Peyer's patch (tissue), 4 donors: ENCODE results near the gene MACROH2A1. TPM values are rescaled to one million over a fixed set of nuclear protein-coding genes. Genes with fewer than 3 reads are reported as not detected.

Experiments used
- DNase-seq, 3 donors: peaks; one replicate each; pipeline ENCODE4 v3.0.0-alpha.2; 2017 to 2019
- H3K27ac ChIP-seq, 4 donors: fragments of 200-600 bp; sonication (generic); one replicate each; pipeline ENCODE4 v1.5.1; 2016 to 2019
- H3K27me3 ChIP-seq, 2 donors: fragments of 200-600 bp; sonication (generic); one replicate each; pipeline ENCODE4 v1.5.1; 2019
- H3K36me3 ChIP-seq, 3 donors: fragments of 200-600 bp; sonication (generic); one replicate each; pipeline ENCODE4 v1.5.1; 2016 to 2019
- H3K4me1 ChIP-seq, 4 donors: fragments of 200-600 bp; sonication (generic); one replicate each; pipeline ENCODE4 v1.5.1; 2016 to 2019
- H3K4me3 ChIP-seq, 4 donors: fragments of 200-600 bp; sonication (generic); 1 replicate in 3 of 4; 2 replicates in 1 of 4; pipeline ENCODE4 v1.5.1; 2016 to 2019; ENCODE audit warnings: mild to moderate bottlenecking in 1 of 4
- H3K9me3 ChIP-seq, 4 donors: fragments of 200-600 bp; sonication (generic); one replicate each; pipeline ENCODE4 v1.5.1; 2016 to 2019; ENCODE audit warnings: mild to moderate bottlenecking in 1 of 4
- CTCF ChIP-seq, 6 experiments: fragments of 450-650 bp in 4 of 6; fragments of 200-600 bp in 2 of 6; sonication (generic) in 1 of 6; IDR thresholded peaks; one replicate each; pipeline ENCODE4 v1.5.1; 2017 to 2019; ENCODE audit warnings: antibody characterized with exemption in 6 of 6, mild to moderate bottlenecking in 3 of 6, moderate library complexity in 1 of 6
- POLR2A ChIP-seq, 2 donors: fragments of 450-650 bp; IDR thresholded peaks; one replicate each; pipeline ENCODE4 v1.5.1; 2017; ENCODE audit warnings: antibody characterized with exemption in 2 of 2, mild to moderate bottlenecking in 2 of 2, moderate library complexity in 2 of 2
- total RNA-seq, 4 donors: library from RNA; depleted of rRNA; stranded (reverse); fragments of >200 nt; gene quantifications; one replicate each; pipeline ENCODE4 v1.1.0, GENCODE V29; 2016

MACROH2A1 gene
- total RNA-seq, 4 donors from 2014 or later, result 407 to 489 (median 431) TPM

GRCh38 chr5:135359374-135360165 is 39.5 kb downstream of the MACROH2A1 start:
- TF ChIP-seq POLR2A (IDR thresholded peaks at IDR 0.05), result no peak
- TF ChIP-seq CTCF (IDR thresholded peaks at IDR 0.05), result no peak
- peaks cover 0 to 34% (median 0%) of the 10 kb centered on the region in 3 donors for H3K36me3 ChIP-seq
- peaks cover 0 to 30% (median under 1%) of the 10 kb centered on the region in 4 donors for H3K4me1 ChIP-seq
- no peaks in the 10 kb centered on the region for H3K9me3 ChIP-seq
- H3K4me3 ChIP-seq, result no peak overlapping the region
- no peak for DNase-seq
- no peak overlapping the region for H3K27ac ChIP-seq
- no peaks in the 10 kb centered on the region for H3K27me3 ChIP-seq

GRCh38 chr5:135357685-135358084 is 41.3 kb downstream of the MACROH2A1 start:
- Histone ChIP-seq H3K4me3 (no peak overlapping the region), H3K9me3 (no peaks in the 10 kb centered on the region), H3K27me3 (no peaks in the 10 kb centered on the region), H3K36me3 (peaks cover 0 to 47% (median 0%) of the 10 kb centered on the region in 3 donors), H3K4me1 (peaks cover 0 to 27% (median 0%) of the 10 kb centered on the region in 4 donors), H3K27ac (no peak overlapping the region)
- TF ChIP-seq CTCF (IDR thresholded peaks at IDR 0.05) (no peak), POLR2A (IDR thresholded peaks at IDR 0.05) (no peak)
- no peak for DNase-seq

GRCh38 chr5:135356522-135357318 is 42.3 kb downstream of the MACROH2A1 start:
- peaks cover 0 to 54% (median 0%) of the 10 kb centered on the region in 3 donors for H3K36me3 ChIP-seq
- peak; percentile 31 to 81 (median 67) for DNase-seq
- no peak for TF ChIP-seq POLR2A (IDR thresholded peaks at IDR 0.05)
- no peak for TF ChIP-seq CTCF (IDR thresholded peaks at IDR 0.05)
- H3K4me3 ChIP-seq, result no peak overlapping the region
- peak overlapping the region; percentile 8 to 59 (median 47) for H3K27ac ChIP-seq
- no peaks in the 10 kb centered on the region for H3K9me3 ChIP-seq
- H3K27me3 ChIP-seq, result no peaks in the 10 kb centered on the region
- peaks cover 0 to 27% (median 0%) of the 10 kb centered on the region in 4 donors for H3K4me1 ChIP-seq

- Histone ChIP-seq H3K4me1 (peaks cover 0 to 27% (median 0%) of the 10 kb centered on the region in 4 donors), H3K27ac (no peak overlapping the region), H3K27me3 (no peaks in the 10 kb centered on the region), H3K36me3 (peaks cover 0 to 61% (median 0%) of the 10 kb centered on the region in 3 donors), H3K4me3 (no peak overlapping the region), H3K9me3 (no peaks in the 10 kb centered on the region)
- no peak for DNase-seq
- TF ChIP-seq CTCF (IDR thresholded peaks at IDR 0.05), result no peak
- no peak for TF ChIP-seq POLR2A (IDR thresholded peaks at IDR 0.05)
These were observed 43.9 kb downstream of the MACROH2A1 start for GRCh38 chr5:135355169-135355568.

GRCh38 chr5:135353952-135354721 is 44.9 kb downstream of the MACROH2A1 start:
- Histone ChIP-seq H3K27ac (peak overlapping the region in 3 of 4 donors; percentile 5 to 38 (median 14)), H3K4me1 (peaks cover 0 to 27% (median 0%) of the 10 kb centered on the region in 4 donors), H3K27me3 (no peaks in the 10 kb centered on the region), H3K36me3 (peaks cover 0 to 53% (median 0%) of the 10 kb centered on the region in 3 donors), H3K4me3 (no peak overlapping the region), H3K9me3 (no peaks in the 10 kb centered on the region)
- TF ChIP-seq POLR2A (IDR thresholded peaks at IDR 0.05), result no peak
- no peak for TF ChIP-seq CTCF (IDR thresholded peaks at IDR 0.05)
- no peak for DNase-seq
